GM12878 (cell line): ENCODE measurements around the gene WWOX. TPM values are rescaled to one million over a fixed set of nuclear protein-coding genes. Genes with fewer than 3 reads are reported as not detected.

Experiments used
- ATAC-seq: fragments of 200-7000 bp; cut with Tn5 transposase; 3 replicates; pipeline ENCODE4 v1.9.1; 2020; ENCODE audit warnings: mild to moderate bottlenecking, moderate library complexity
- BruUV-seq: library from RNA; stranded (reverse); fragments of 400-500 nt; replicated peaks from 2 replicates; lab custom pipeline; 2021; lab: Mats Ljungman, UMichigan
- CTCF ChIA-PET: fragments of 300-600 bp; sonication (Branson Sonifier 250); formaldehyde crosslinking; extraction: SDS; loops from one replicate; lab custom pipeline; 2021; ENCODE audit warnings: inconsistent platforms; lab: Yijun Ruan, JAX
- POLR2A ChIA-PET: fragments of 350-600 bp; formaldehyde crosslinking; extraction: SDS; loops from one replicate; lab custom pipeline; 2021; ENCODE audit warnings: inconsistent platforms; lab: Charles Lee
- RAD21 ChIA-PET: fragments of 300-600 bp; sonication (Branson Sonifier 250); formaldehyde crosslinking; loops from one replicate; lab custom pipeline; 2023; ENCODE audit warnings: antibody characterized with exemption; ENCODE audit not compliant: unreplicated experiment; lab: Charles Lee
- SMC1A ChIA-PET: fragments of 300-600 bp; sonication (Branson Sonifier 250); formaldehyde crosslinking; loops from one replicate; lab custom pipeline; 2023; ENCODE audit not compliant: unreplicated experiment, uncharacterized antibody; lab: Charles Lee
- DNase-seq: peaks from one replicate; pipeline ENCODE4 v3.0.0-alpha.2; 2011; ENCODE audit warnings: low read depth, low spot score
- FAIRE-seq: peaks from 3 replicates; lab custom pipeline; 2011; peaks lifted over from hg19 to GRCh38; lab: Jason Lieb, UNC
- H2AFZ ChIP-seq: 2 replicates; pipeline ENCODE4 v1.6.0; 2011; ENCODE audit warnings: low read depth, low read length, control low read depth; ENCODE audit not compliant: control insufficient read depth
- H3K27ac ChIP-seq: 2 replicates; pipeline ENCODE4 v1.5.1; 2011; ENCODE audit warnings: control low read depth; ENCODE audit not compliant: control insufficient read depth, insufficient read depth
- H3K27me3 ChIP-seq, 2 experiments: replicated peaks in 1 of 2; 2 replicates each; pipeline versions ENCODE4 v1.6.0 to v1.6.1; 2011; ENCODE audit warnings: low read length in 1 of 2; ENCODE audit not compliant: control insufficient read depth in 2 of 2, insufficient read depth in 2 of 2
- H3K36me3 ChIP-seq, 2 experiments: 2 replicates each; pipeline ENCODE4 v1.5.1; 2011; ENCODE audit warnings: low read length in 1 of 2; ENCODE audit not compliant: control insufficient read depth in 2 of 2, insufficient read depth in 2 of 2
- H3K4me1 ChIP-seq: 2 replicates; pipeline ENCODE4 v1.6.1; 2011; ENCODE audit warnings: mild to moderate bottlenecking, low read length, moderate library complexity, mixed read lengths; ENCODE audit not compliant: control insufficient read depth, insufficient read depth
- H3K4me2 ChIP-seq: 2 replicates; pipeline ENCODE4 v1.6.0; 2011; ENCODE audit warnings: control low read depth; ENCODE audit not compliant: control insufficient read depth, insufficient read depth
- H3K4me3 ChIP-seq: fragments of 200-600 bp; sonication (generic); 2 replicates; pipeline ENCODE4 v1.5.1; 2016
- H3K79me2 ChIP-seq: 2 replicates; pipeline ENCODE4 v1.6.0; 2011; ENCODE audit warnings: low read length; ENCODE audit not compliant: control insufficient read depth, insufficient read depth
- H3K9ac ChIP-seq: 2 replicates; pipeline ENCODE4 v1.8.0; 2011; ENCODE audit warnings: low read length, control low read depth, mixed read lengths; ENCODE audit not compliant: control insufficient read depth, insufficient read depth
- H3K9me3 ChIP-seq: replicated peaks from 3 replicates; pipeline ENCODE4 v1.5.1; 2011; ENCODE audit warnings: mild to moderate bottlenecking, low read length; ENCODE audit not compliant: control insufficient read depth, insufficient read depth
- H4K20me1 ChIP-seq: 2 replicates; pipeline ENCODE4 v1.6.0; 2011; ENCODE audit not compliant: control insufficient read depth, insufficient read depth
- ESRRA ChIP-seq: IDR thresholded peaks from 2 replicates; pipeline ENCODE4 v1.6.1; 2012; ENCODE audit warnings: mild to moderate bottlenecking, low read length, improper control_type of control experiment
- EZH2 ChIP-seq: IDR thresholded peaks from 2 replicates; pipeline ENCODE4 v1.6.1; 2012; ENCODE audit warnings: low read depth, mild to moderate bottlenecking, control low read depth, inconsistent platforms, low read length, borderline replicate concordance; ENCODE audit not compliant: control insufficient read depth
- JUNB ChIP-seq: IDR thresholded peaks from 2 replicates; pipeline ENCODE4 v1.6.1; 2016; ENCODE audit warnings: antibody characterized with exemption, mild to moderate bottlenecking
- WGBS: methylation state at CpG from one replicate; pipeline ENCODE4 v1.1.6; 2016; ENCODE audit warnings: low lambda C conversion rate; ENCODE audit not compliant: insufficient replicate concordance, insufficient coverage; ENCODE audit errors: missing lambda C conversion rate; 5-methylcytosine and 5-hydroxymethylcytosine counted together
- in situ Hi-C: fragments of 300-500 bp; cut with MboI; formaldehyde crosslinking; loops from 9 replicates; pipeline ENCODE4 v1.14.3; 2018; ENCODE audit warnings: mixed read lengths
- intact Hi-C: fragments of 100-400 bp; cut with micrococcal nuclease; formaldehyde crosslinking; loops from one replicate; pipeline ENCODE4 v1.14.2; 2022; ENCODE audit not compliant: unreplicated experiment
- polyA plus RNA-seq, 11 experiments: library from polyadenylated mRNA; depleted of rRNA in 4 of 11; unstranded in 6 of 11; stranded (reverse) in 5 of 11; fragments of >200 nt; fragmentation: Nextera tagmentation in 4 of 11; fragmentation: Illumina TruSeq in 1 of 11; extraction: Ambion mirVana in 4 of 11; extraction: Trizol in 1 of 11; gene quantifications; 1 replicate in 1 of 11; 2 replicates in 10 of 11; pipeline versions ENCODE4 v1.2.1 to v1.2.3, GENCODE V29; 2011 to 2016; ENCODE audit warnings: inconsistent platforms in 2 of 11, missing spikeins in 2 of 11, low read depth in 1 of 11
- total RNA-seq, 4 experiments: library from RNA; depleted of rRNA in 3 of 4; stranded (reverse); fragments of >200 nt in 3 of 4; fragmentation: Illumina TruSeq in 1 of 4; extraction: Trizol in 1 of 4; gene quantifications; 2 replicates each; pipeline versions ENCODE4 v1.2.1 to v1.2.3, GENCODE V29; 2013 to 2021
- TF ChIP-seq, protein P1 (sequence below): IDR thresholded peaks from 2 replicates; pipeline ENCODE4 v1.6.1; 2011; ENCODE audit warnings: low read depth, mild to moderate bottlenecking, low read length, moderate library complexity, borderline replicate concordance; ENCODE audit errors: extremely low read depth
- TF ChIP-seq, protein P2 (sequence below): fragments of 450-650 bp; formaldehyde crosslinking; IDR thresholded peaks from 2 replicates; pipeline ENCODE4 v1.4.0; 2020; ENCODE audit warnings: mild to moderate bottlenecking, moderate library complexity

Gene WWOX
- total and polyA plus RNA-seq, 10 of the 15 experiments (the other 5 are each of a cell fraction or from before 2014, with no cell fraction given), result 2.8 to 24.4 (median 17.8) TPM

DNA sequence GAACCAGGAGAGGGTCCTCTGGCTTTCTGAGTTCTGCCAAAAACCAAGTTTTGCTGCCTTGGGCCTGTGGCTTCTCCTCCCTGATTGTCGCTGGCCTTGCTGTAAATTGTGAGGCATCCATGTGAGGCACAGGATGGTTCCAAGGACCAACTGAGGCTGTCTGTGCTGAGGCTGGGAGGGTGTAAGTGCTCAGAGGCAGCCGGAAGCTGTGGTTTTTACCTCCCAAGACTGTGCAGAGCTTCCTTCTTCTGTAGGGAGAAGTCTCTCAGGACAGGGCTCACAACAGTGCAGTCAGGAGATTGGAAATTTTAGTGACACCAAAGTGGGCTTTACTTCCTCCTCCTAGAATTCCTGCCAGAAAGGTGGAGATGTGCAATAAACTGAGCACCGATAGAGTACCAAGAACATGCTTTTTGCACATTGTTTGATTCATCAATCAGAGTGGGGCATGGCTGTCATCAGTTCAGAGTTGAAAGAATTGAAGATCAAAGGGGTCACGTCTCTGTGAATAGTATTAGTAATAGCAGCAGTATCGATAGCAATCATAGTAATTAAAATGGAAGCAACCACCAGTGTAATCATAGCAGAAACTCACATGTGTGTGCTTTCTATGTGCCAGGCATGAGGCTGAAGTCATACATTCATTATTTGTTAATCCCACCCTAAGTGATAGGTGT, 467.1 kb downstream of the WWOX start:
- intact Hi-C loops, result no loop called here

DNA sequence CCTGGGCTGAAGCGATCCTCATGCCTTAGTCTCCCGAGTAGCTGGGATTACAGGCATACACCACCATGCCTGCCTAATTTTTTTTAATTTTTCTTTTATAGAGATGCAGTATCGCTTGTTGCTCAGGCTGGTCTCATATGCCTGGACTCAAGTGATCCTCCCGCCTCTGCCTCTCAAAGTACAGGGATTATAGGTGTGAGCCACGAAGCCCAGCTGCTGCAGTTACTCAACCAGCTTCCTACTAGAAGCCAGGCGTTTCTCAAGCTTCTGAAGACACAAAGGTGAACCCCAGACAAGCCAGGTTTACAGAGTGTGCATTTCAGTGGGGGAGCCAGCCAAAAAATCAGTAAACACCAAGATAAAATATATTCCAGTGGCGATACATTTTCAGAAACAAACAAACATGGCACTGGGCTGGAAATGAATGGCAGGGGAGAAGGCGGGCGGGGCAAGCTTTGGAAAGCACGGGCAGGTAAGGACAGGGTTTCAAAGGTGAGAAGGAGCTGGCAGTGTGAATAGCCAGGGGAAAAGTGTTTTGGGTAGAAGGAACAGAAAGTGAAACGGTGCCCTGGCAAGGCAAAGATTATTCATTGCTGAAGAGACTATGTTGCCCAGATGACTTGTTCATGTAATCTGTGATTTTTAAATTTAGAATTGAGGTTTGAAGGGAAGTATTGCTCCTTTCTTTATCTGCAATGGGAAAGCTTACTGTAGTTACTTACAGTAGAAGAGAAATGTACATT, 471.1 kb downstream of the WWOX start:
- H3K79me2 ChIP-seq, result no peaks in the 10 kb centered on the region
- no peaks in the 10 kb centered on the region for H3K9me3 ChIP-seq
- no peak overlapping the region for H3K4me3 ChIP-seq
- ATAC-seq (peak; percentile 82), DNase-seq (no peak), FAIRE-seq (no peak)
- no peaks in the 10 kb centered on the region for H3K36me3 ChIP-seq
- BruUV-seq, result no TSS peak
- 0 out of 2 replicates have a peak, but pooled peaks cover 3% of the 10 kb centered on the region for H3K4me1 ChIP-seq
- no peaks in the 10 kb centered on the region for H3K27me3 ChIP-seq
- CTCF ChIA-PET, result no interaction called here
- 53% methylated on average over 11 of the region's 11 CpGs for WGBS
- RAD21 ChIA-PET, result no interaction called here
- no peak overlapping the region for H3K27ac ChIP-seq
- H3K9ac ChIP-seq, result no peak overlapping the region
- SMC1A ChIA-PET, result no interaction called here
- POLR2A ChIA-PET, result no interaction called here
- 0 out of 2 replicates have a peak overlapping the region, but pooled peaks have one; percentile 23 for H3K4me2 ChIP-seq
- H4K20me1 ChIP-seq, result no peaks in the 10 kb centered on the region
- intact Hi-C loops, result no loop called here
- TF ChIP-seq EZH2 (no peak), JUNB (0 out of 2 replicates have a peak, but pooled peaks have one; percentile 20)
- TF ChIP-seq, protein P1, sequence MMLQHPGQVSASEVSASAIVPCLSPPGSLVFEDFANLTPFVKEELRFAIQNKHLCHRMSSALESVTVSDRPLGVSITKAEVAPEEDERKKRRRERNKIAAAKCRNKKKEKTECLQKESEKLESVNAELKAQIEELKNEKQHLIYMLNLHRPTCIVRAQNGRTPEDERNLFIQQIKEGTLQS, result no peak
- TF ChIP-seq, protein P2, sequence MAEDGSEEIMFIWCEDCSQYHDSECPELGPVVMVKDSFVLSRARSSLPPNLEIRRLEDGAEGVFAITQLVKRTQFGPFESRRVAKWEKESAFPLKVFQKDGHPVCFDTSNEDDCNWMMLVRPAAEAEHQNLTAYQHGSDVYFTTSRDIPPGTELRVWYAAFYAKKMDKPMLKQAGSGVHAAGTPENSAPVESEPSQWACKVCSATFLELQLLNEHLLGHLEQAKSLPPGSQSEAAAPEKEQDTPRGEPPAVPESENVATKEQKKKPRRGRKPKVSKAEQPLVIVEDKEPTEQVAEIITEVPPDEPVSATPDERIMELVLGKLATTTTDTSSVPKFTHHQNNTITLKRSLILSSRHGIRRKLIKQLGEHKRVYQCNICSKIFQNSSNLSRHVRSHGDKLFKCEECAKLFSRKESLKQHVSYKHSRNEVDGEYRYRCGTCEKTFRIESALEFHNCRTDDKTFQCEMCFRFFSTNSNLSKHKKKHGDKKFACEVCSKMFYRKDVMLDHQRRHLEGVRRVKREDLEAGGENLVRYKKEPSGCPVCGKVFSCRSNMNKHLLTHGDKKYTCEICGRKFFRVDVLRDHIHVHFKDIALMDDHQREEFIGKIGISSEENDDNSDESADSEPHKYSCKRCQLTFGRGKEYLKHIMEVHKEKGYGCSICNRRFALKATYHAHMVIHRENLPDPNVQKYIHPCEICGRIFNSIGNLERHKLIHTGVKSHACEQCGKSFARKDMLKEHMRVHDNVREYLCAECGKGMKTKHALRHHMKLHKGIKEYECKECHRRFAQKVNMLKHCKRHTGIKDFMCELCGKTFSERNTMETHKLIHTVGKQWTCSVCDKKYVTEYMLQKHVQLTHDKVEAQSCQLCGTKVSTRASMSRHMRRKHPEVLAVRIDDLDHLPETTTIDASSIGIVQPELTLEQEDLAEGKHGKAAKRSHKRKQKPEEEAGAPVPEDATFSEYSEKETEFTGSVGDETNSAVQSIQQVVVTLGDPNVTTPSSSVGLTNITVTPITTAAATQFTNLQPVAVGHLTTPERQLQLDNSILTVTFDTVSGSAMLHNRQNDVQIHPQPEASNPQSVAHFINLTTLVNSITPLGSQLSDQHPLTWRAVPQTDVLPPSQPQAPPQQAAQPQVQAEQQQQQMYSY (CRISPR knock-in tag), result no peak
- in situ Hi-C loops, result no loop called here
- H2AFZ ChIP-seq, result no peak overlapping the region

More for the DNA sequence above, 467.1 kb downstream of the WWOX start:
- H3K4me1 ChIP-seq, result 0 out of 2 replicates have a peak, but pooled peaks cover 3% of the 10 kb centered on the region
- H3K4me3 ChIP-seq, result no peak overlapping the region
- H3K4me2 ChIP-seq, result no peak overlapping the region
- H3K9me3 ChIP-seq, result no peaks in the 10 kb centered on the region; the same call in 2 of the 3 replicates
- H3K27me3 ChIP-seq, result no peaks in the 10 kb centered on the region
- no peak overlapping the region for H3K27ac ChIP-seq
- SMC1A ChIA-PET, result no interaction called here
- ATAC-seq, result no peak
- no peaks in the 10 kb centered on the region for H4K20me1 ChIP-seq
- RAD21 ChIA-PET, result no interaction called here
- in situ Hi-C loops, result no loop called here
- H3K36me3 ChIP-seq, result no peaks in the 10 kb centered on the region
- TF ChIP-seq ESRRA, result no peak
- TF ChIP-seq, all 136 proteins: peak for 0
- ChIA-PET CTCF (no interaction called here), POLR2A (no interaction called here)
- BruUV-seq, result no TSS peak
- H3K9ac ChIP-seq, result no peak overlapping the region
- no peak overlapping the region for H2AFZ ChIP-seq
- WGBS, result 63% methylated on average over 5 of the region's 5 CpGs
- DNase-seq (no peak), FAIRE-seq (no peak)
- no peaks in the 10 kb centered on the region for H3K79me2 ChIP-seq
